Measurements from ENCODE around the gene LMTK2.

LMTK2 gene

DNA sequence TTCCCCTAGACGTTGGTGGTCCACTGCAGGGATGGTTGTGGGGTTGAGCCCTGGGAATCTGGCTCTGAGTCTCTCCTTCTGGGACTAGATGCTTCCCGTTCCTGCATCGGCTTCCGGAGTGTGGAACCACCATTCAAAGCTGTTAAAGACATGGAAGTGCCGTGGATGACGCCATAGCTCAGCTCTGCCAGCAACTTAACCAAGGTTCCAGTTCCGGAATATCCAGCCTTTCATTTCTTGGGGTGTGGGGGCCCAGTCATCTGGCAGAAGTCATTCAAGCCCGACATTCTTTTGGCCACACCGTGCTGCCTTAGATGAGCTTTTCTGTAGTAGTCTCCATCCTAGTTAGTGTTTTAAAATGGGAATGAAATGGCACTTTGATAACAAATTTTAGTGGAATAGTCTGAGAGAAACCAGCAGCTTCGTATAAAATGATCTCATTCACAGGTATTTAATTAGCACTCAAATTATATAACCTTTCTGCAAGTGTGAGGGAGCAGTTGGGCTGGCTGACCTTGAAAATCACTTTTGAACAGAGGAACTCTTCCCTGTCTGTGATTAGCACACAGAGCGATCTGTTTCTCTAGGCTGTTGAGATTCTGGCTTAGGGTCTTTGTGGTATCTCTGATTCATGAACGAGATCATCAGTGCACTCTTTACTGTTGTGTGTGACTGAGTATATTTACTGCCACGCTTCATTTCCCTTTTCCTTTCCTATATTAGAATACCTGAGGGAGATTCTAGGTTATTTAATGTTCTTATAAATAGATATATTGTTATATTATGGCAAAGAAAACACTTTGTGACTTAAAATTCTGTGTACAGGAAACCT lies 19.9 kb downstream of the LMTK2 start:
- H3K27ac ChIP-seq = no peak overlapping the region

DNA sequence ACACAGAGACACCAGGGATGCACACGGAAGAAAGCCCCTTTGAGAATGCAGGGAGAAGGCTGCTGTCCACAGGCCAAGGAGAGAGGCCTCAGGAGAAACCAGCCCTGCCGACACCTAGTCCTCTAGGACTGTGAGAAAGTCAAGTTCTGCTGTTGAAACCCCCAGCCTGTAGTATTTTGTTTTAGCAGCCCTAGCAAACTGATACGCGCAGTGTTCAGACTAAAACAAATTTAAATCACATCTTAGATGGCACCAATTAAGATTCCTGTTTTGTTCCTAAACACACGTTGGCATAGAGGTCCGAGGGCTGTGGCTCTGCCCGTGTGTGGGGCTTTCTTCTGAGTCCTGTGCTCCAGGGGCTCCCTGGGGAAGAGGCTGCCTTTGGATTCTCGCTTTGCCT lies 21.7 kb downstream of the LMTK2 start:
- H3K4me3 ChIP-seq (ENCODE audit: low read depth, low read length) = no peak overlapping the region
- DNase-seq = no peak
- H3K27ac ChIP-seq = no peak overlapping the region
- H3K9me3 ChIP-seq (ENCODE audit: severe bottlenecking) = no peaks in the 10 kb centered on the region
- H3K27me3 ChIP-seq (ENCODE audit: insufficient read depth, low read depth, severe bottlenecking) = no peaks in the 10 kb centered on the region
- no peaks in the 10 kb centered on the region for H3K36me3 ChIP-seq
- TF ChIP-seq, protein P1, sequence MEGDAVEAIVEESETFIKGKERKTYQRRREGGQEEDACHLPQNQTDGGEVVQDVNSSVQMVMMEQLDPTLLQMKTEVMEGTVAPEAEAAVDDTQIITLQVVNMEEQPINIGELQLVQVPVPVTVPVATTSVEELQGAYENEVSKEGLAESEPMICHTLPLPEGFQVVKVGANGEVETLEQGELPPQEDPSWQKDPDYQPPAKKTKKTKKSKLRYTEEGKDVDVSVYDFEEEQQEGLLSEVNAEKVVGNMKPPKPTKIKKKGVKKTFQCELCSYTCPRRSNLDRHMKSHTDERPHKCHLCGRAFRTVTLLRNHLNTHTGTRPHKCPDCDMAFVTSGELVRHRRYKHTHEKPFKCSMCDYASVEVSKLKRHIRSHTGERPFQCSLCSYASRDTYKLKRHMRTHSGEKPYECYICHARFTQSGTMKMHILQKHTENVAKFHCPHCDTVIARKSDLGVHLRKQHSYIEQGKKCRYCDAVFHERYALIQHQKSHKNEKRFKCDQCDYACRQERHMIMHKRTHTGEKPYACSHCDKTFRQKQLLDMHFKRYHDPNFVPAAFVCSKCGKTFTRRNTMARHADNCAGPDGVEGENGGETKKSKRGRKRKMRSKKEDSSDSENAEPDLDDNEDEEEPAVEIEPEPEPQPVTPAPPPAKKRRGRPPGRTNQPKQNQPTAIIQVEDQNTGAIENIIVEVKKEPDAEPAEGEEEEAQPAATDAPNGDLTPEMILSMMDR (IDR thresholded peaks at IDR 0.05; ENCODE audit: low read depth, low read length) = no peak

More for the DNA sequence above, 19.9 kb downstream of the LMTK2 start:
- H3K4me3 ChIP-seq (ENCODE audit: low read depth, low read length) = no peak overlapping the region
- no peaks in the 10 kb centered on the region for H3K36me3 ChIP-seq
- no peaks in the 10 kb centered on the region for H3K9me3 ChIP-seq (ENCODE audit: severe bottlenecking)
- TF ChIP-seq, protein P1 (IDR thresholded peaks at IDR 0.05; ENCODE audit: low read depth, low read length) = no peak
- H3K27me3 ChIP-seq (ENCODE audit: insufficient read depth, low read depth, severe bottlenecking) = no peaks in the 10 kb centered on the region
- no peak for DNase-seq

DNA sequence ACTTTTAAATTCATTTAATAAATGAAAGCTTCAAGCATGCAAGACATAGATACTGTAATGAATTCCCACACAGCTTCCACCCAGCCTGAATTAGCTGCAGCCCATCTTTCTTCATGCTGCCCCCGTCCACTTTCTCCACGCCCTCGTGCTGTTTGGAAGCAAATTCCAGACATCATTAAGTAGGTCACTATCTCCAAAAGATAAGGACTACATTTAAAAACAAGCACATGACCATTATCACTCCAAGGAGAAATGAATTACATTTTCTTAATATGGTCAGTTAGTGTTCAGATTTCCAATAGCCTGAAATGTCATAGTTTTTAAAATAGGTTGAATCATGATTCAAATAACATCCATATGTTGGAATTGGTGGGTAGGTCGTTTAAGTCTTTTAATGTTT lies 24.3 kb downstream of the LMTK2 start:
- no peak overlapping the region for H3K27ac ChIP-seq
- no peaks in the 10 kb centered on the region for H3K9me3 ChIP-seq (ENCODE audit: severe bottlenecking)
- no peak overlapping the region for H3K4me3 ChIP-seq (ENCODE audit: low read depth, low read length)
- TF ChIP-seq, protein P1 (IDR thresholded peaks at IDR 0.05; ENCODE audit: low read depth, low read length) = no peak
- no peak for DNase-seq
- no peaks in the 10 kb centered on the region for H3K27me3 ChIP-seq (ENCODE audit: insufficient read depth, low read depth, severe bottlenecking)
- no peaks in the 10 kb centered on the region for H3K36me3 ChIP-seq

DNA sequence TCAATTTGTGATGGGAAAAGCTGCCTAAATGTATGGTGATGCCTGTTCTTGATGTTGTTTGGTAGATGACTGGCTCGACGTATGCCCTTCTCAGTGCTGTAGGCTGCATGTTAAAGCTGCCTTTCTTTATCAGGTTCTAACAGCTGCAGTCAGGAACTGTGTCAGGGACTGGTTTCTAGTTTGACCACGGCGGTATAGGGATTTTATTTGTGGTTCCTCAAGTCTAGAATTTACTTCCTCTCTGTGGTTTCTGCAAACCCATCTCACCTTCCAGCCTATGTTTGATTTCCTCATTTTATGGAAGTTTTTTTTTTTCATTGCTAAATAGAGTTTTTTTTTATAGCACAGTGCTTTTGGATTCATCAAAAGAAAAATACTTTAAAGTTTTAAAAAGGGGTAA lies 26.5 kb downstream of the LMTK2 start:
- Histone ChIP-seq H3K4me3 (ENCODE audit: low read depth, low read length) (no peak overlapping the region), H3K36me3 (peaks cover 7% of the 10 kb centered on the region), H3K27me3 (ENCODE audit: insufficient read depth, low read depth, severe bottlenecking) (no peaks in the 10 kb centered on the region), H3K9me3 (ENCODE audit: severe bottlenecking) (no peaks in the 10 kb centered on the region), H3K27ac (no peak overlapping the region)
- TF ChIP-seq, protein P1 (IDR thresholded peaks at IDR 0.05; ENCODE audit: low read depth, low read length) = no peak
- no peak for DNase-seq

DNA sequence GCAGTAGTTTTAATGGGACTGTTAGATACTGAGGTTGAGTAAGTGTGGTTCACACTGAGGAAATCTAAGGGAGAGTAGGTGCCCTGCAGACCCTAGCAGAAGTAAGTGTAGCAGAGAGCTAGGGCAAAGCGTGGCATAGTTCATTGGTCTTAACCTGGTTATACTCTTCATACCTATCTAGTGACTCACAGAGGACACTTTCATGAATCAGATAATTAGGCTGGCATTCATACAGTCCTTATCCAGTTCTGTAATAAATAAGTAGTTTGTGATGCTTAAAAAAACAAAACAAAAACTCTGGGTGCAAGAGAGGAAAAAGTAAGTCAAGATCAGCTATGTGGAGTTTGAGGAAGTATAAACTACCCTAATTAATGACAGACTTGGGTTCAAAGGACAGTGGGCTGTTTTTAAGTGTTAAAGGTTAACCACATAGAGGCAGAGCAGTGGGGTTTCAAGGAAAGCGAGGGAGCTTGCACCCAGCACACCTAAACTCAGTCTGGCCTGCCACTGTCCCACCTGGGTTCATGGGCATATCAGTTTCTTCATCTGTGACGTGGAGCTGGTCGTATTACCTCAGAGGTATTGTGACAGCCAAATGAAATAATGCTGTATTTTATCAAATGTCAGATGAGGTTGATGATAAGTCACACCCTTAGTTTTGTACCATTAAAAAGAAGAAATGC lies 27.1 kb downstream of the LMTK2 start:
- peaks cover 12% of the 10 kb centered on the region for H3K36me3 ChIP-seq
- H3K27ac ChIP-seq = no peak overlapping the region
- no peaks in the 10 kb centered on the region for H3K9me3 ChIP-seq (ENCODE audit: severe bottlenecking)
- no peaks in the 10 kb centered on the region for H3K27me3 ChIP-seq (ENCODE audit: insufficient read depth, low read depth, severe bottlenecking)
- H3K4me3 ChIP-seq (ENCODE audit: low read depth, low read length) = no peak overlapping the region
- no peak for DNase-seq
- TF ChIP-seq, protein P1 (IDR thresholded peaks at IDR 0.05; ENCODE audit: low read depth, low read length) = no peak

Data from WERI-Rb-1 (cell line).